Activated CD4-positive, alpha-beta T cell treated with anti-CD3 and anti-CD28 coated beads, Interleukin-2, amount 50 U/mL, for 4 hours (primary cell): ENCODE results near the gene UBXN4.
"Not testable (repeated sequence)": the region's sequence is repeated elsewhere in the genome, so short reads cannot be mapped to it uniquely, and the experiment has no call there.

Source experiments
- DNase-seq, 2 experiments: peaks; one replicate each; pipeline ENCODE4 v3.0.0-alpha.2; 2020

Gene UBXN4

DNA sequence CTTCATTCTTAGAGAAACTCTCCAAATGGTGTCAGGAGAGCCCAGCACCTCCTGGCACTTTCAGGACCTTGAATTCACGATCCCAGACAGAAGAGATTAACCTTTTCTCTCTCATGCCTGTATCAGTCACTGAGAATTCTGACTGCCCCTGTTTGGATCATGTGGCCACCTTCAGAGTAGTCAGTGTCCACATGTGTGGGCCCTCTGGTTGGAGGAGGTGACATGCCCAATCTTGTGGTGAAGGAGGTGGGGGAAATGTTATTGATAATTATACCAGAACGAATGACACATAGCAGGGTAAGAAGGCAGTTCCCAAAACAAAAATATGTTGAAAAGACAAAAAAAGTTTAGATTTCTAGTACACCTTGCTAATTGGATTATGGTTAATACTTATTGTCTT, 31.7 kb downstream of the UBXN4 start:
- DNase-seq: no peak

- DNase-seq: no peak
Measured at GRCh38 chr2:135773917-135774316, 32.3 kb downstream of the UBXN4 start.

- no peak for DNase-seq
Measured at GRCh38 chr2:135775420-135775819, 33.8 kb downstream of the UBXN4 start.

DNA sequence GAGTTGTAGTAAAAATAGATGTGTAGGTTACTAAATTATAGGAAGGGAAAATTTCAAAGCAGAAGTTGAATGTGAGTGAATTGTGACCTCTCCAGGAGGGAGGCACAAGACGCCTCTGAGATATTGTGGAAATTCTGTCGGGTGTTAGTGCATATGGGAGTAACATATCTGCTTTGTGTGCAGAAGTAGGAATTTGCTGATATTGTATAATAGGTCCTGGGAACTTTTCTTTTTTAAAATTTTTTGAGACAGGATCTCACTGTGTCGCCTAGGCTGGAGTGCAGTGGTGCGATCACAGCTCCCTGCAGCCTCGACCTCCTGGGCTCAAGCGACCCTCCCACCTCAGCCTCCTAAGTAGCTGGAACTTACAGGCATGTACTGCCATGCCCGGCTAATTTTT, 34.7 kb downstream of the UBXN4 start:
- DNase-seq: no peak

- no peak for DNase-seq
Measured at GRCh38 chr2:135782231-135782630, 40.6 kb downstream of the UBXN4 start.

- no peak for DNase-seq
Measured at GRCh38 chr2:135783439-135783838, 41.8 kb downstream of the UBXN4 start.

DNA sequence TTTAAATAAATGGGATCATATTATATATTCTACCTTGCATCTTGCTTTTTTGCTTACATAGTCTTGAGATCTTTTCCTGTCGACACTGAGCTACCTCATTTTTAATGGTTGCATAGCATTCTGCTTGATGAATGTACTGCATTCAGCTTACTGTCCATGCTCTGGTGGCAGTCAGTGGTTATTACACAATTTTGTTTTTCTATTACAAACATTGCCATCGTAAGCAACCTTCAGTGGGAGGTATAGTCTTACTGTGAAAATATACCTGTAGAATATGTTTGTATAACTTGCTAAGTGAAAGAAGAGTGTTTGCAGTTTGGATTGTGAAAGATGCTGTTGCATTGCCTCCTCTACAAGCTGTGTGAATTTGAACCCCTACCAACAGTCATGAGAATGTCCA, 43.4 kb downstream of the UBXN4 start:
- DNase-seq: no peak

DNA sequence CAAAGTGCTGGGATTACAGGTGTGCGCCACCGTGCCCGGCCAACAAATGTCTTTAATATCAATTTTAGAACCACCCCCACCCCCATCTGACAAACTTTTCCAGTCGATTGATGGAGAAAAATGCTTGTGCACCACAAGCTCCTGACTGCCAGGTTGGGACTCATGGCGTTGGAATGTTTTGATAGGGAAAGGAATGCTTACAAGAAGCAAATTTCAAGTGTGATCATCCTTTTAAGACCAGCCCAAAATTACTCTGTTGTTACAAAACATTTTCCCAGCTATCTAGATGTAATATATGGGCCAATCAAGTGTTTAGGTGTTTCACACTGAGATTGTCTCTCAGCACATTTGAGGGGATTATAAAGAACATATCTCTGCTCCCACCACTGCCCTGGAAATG, 45.2 kb downstream of the UBXN4 start:
- DNase-seq: no peak

DNA sequence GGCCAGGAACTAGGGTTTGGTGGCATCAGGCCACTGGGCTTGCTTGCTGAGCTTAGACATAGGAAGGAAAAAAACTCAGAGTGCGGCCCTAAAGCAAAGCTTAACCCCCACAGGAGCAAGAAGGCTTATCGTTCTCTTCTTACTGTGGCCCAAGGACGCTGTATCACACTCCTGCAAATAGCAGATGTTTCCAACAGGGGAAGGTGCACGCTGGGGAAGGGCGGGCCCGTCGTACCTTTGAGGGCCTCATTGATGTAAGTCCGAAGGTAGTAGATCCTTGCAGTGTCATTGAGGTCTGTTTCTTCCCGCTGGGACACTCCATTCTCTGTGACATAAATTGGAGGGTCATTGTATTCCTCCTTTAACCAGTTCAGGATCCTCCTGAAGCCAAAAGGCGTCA, 48.8 kb downstream of the UBXN4 start:
- DNase-seq: no peak

- DNase-seq: no peak
Measured at GRCh38 chr2:135791418-135792190, 49.9 kb downstream of the UBXN4 start.

DNA sequence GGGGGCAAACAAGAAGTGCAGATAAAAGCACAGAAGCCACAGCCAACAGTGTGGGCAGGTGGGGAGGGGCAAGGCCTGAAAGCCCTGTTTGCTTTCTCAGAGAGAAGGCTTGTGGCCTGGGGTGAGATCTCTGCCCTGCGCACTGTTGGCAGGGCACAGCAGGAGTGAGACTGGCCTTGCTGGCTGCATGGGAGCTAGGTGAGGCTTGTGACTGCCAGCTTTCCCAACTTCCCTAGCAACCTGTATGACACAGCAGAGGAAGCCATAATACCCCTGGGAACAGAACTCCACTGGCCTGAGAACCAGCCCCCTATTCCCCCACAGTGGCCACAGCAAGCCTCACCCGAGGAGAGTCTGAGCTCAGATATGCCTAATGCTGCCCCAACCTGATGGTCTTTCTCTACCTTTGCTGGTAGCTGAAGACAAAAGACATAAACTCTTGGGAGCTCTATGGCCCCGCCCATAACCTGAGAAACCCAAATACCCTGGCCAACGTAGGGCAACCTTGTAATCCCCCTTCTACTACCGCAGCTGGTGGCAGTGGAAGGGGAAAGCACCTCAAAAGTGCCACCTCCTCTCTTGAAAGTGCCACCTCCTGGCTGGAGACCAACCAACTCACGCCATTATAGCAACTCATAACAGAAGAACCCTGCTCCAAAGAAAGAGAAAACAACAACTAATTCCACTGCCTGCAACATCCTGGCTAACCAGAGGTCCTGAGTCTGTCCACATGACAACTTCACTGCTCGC, 50.9 kb downstream of the UBXN4 start:
- no peak for DNase-seq

- not testable (repeated sequence) for DNase-seq
Measured at GRCh38 chr2:135795641-135796040, 54.0 kb downstream of the UBXN4 start.

GRCh38 chr2:135796606-135797005, 55.0 kb downstream of the UBXN4 start:
- no peak for DNase-seq

GRCh38 chr2:135797497-135798274, 56.0 kb downstream of the UBXN4 start:
- DNase-seq: peak; percentile 73

- DNase-seq: no peak
Measured at GRCh38 chr2:135798275-135798705, 56.6 kb downstream of the UBXN4 start.

DNA sequence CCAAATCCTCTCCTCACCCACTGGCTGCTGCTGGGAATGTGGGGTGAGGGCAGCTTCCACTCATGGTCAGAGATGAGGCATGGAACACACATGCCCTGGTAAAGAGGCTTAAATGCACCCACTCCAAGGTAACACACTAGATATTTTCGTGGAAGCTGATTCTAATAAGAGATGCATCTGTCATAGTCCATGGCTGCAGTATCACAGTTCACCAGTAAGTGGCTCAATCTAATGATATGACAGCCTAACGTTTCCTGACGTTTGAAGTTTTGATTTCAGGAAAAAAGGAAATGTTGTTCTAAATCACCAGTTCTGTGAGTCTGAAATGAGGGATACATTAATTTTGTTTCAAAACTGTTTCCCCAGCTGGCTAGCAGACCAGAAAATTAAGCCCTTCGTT, 57.1 kb downstream of the UBXN4 start:
- no peak for DNase-seq

DNA sequence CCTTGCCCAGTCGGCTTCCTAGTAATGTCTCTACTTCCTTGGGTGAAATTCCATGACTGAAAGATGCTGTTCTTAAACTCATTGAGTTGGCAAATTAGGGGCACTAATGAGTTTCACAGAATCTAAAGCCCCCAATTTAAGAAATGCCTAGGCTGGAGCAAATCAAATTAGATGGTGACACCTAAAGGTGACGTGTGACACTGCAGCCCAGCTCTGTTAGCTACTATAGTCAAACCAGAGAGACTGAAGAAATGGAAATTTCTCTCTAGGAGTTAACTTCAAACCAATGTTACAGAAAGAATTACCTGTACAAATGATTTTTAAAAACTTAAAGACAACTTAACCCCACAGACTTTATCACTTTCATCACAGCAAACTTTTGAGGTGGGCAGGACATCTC, 58.1 kb downstream of the UBXN4 start:
- no peak for DNase-seq

DNA sequence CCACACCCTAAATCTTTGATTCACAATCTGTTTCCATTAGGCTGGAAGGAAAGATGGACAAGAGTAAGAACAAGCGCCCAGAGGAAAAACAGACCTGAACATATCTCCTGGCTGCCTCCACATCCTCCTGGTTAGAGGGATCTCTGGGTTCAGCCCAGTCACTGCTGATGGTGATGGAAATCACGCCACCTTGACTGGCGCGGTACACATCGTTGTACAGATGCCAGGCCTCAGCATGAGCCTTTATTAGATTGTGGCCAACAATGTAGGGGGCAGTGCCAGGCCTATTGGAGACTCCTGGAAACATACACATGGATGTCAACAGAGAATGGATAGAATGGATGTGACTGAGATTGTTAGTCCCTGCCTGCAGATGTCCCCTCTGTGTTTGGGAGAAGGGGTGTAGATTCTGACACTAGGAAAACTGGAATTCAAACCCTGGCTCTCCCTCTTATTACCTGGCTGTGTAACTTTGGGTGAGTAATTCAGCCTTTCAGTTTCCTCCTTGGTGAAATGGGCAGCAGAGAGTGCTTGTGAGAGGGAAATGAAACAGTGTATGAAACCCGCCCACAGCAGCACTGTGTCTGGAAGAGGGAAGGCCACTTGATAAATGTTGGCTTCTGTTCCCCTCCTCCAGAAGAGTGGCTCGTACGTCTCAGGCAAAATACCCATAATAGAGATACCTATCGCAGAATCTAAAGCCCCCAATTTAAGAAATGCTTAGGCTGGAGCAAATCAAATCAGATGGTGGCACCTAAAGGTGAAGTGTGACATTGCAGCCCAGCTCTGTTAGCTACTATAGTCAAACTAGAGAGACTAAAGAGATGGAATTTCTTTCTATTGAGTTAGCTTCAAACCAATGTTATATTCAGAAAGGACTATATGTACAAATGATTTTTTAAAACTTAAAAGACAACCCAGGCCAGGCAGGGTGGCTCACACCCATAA, 59.1 kb downstream of the UBXN4 start:
- DNase-seq: no peak

- no peak for DNase-seq
Measured at GRCh38 chr2:135802350-135802749, 60.7 kb downstream of the UBXN4 start.

DNA sequence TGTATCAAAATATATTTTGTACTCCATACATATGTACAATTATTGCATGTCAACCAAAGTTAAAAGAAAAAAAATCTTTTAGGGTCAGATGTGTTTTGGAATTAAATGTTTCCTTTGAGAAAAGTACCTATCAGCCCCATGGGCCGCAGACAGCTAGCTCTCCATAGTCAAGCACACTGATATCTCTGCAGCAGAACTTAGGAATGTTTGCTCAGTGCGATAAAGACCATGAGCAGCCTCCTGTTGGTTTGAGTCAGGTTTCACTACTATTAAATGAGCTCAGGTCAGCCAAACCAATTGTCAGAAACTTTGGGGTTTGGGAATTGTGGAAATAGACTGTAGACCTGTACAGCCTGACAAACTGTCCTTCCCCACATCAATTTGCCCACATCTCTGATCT, 61.6 kb downstream of the UBXN4 start:
- no peak for DNase-seq

DNA sequence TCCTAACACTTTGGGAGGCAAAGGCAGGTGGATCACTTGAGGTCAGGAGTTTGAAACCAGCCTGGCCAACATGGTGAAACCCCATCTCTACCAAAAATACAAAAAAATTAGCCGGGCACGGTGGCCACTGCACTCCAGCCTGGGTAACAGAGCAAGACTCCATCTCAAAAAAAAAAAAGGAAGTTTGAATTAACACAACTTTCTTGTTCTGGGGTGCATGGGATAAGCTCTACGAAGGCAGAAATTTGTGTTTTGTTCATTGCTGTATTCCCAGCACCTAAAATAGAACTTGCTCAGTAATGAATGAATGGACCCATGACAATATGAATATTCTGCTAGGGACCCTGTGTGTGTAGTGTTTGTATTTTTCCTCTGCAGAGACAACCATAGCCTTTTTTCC, 66.2 kb downstream of the UBXN4 start:
- DNase-seq: not testable (repeated sequence)

GRCh38 chr2:135812907-135813511, 71.4 kb downstream of the UBXN4 start:
- DNase-seq: no peak
